SKM-1 treated with dmso at 0.1 percent for 144 hours (cell line): ENCODE data around the gene GASK1B.

Experiments used
- DNase-seq: peaks from one replicate; lab custom pipeline; 2025; ENCODE audit not compliant: unreplicated experiment; lab: John Stamatoyannopoulos, UW

Gene GASK1B

GRCh38 chr4:158155656-158156356 lies 17.0 kb downstream of the GASK1B start:
- no peak for DNase-seq

- DNase-seq: no peak
Measured at GRCh38 chr4:158147151-158147550, 25.7 kb downstream of the GASK1B start.

GRCh38 chr4:158146736-158147135 lies 26.1 kb downstream of the GASK1B start:
- no peak for DNase-seq

- no peak for DNase-seq
Measured at GRCh38 chr4:158139086-158139485, 33.7 kb downstream of the GASK1B start.

GRCh38 chr4:158134222-158134621 lies 38.6 kb downstream of the GASK1B start:
- no peak for DNase-seq

- DNase-seq: no peak
Measured at GRCh38 chr4:158133551-158133950, 39.3 kb downstream of the GASK1B start.

GRCh38 chr4:158131027-158131426 lies 41.8 kb downstream of the GASK1B start:
- DNase-seq: no peak

GRCh38 chr4:158130204-158130603 lies 42.6 kb downstream of the GASK1B start:
- DNase-seq: no peak

GRCh38 chr4:158129694-158130093 lies 43.1 kb downstream of the GASK1B start:
- no peak for DNase-seq

GRCh38 chr4:158128540-158128939 lies 44.3 kb downstream of the GASK1B start:
- no peak for DNase-seq

GRCh38 chr4:158125310-158125709 lies 47.5 kb downstream of the GASK1B start:
- no peak for DNase-seq
